Panc1 (cell line): ENCODE data around the gene SLC25A27. TPM values are rescaled to one million over a fixed set of nuclear protein-coding genes. Genes with fewer than 3 reads are reported as not detected.

Experiments
- ATAC-seq: fragments of 200-7000 bp; cut with Tn5 transposase; 2 replicates; pipeline ENCODE4 v1.9.1; 2020; ENCODE audit warnings: mild to moderate bottlenecking, moderate library complexity
- BruUV-seq: library from RNA; stranded (reverse); fragments of 400-500 nt; replicated peaks from 2 replicates; lab custom pipeline; 2021; lab: Mats Ljungman, UMichigan
- CTCF ChIA-PET: fragments of 300-600 bp; sonication (Branson Sonifier 250); formaldehyde crosslinking; loops from one replicate; lab custom pipeline; 2022; ENCODE audit warnings: antibody characterized with exemption; lab: Charles Lee
- POLR2A ChIA-PET: fragments of 300-600 bp; sonication (Branson Sonifier 250); formaldehyde crosslinking; loops from one replicate; lab custom pipeline; 2022; ENCODE audit warnings: antibody characterized with exemption; lab: Charles Lee
- DNase-seq: peaks from one replicate; pipeline ENCODE4 v3.0.0-alpha.2; 2010; ENCODE audit warnings: low read depth, low spot score
- H3K27ac ChIP-seq: 2 replicates; pipeline ENCODE4 v1.5.1; 2011; ENCODE audit warnings: mild to moderate bottlenecking, low read length, inconsistent platforms
- H3K27me3 ChIP-seq: fragments of 200-500 bp; sonication (Bioruptor generic); 2 replicates; pipeline ENCODE4 v1.6.0; 2014; ENCODE audit warnings: low read length, inconsistent platforms; ENCODE audit not compliant: control insufficient read depth, insufficient read depth
- H3K36me3 ChIP-seq: fragments of 200-500 bp; sonication (Bioruptor generic); 2 replicates; pipeline ENCODE4 v1.5.1; 2014; ENCODE audit warnings: inconsistent platforms, mild to moderate bottlenecking, low read length, moderate library complexity; ENCODE audit not compliant: control insufficient read depth, insufficient read depth
- H3K4me1 ChIP-seq: 2 replicates; pipeline ENCODE4 v1.5.1; 2011; ENCODE audit warnings: inconsistent platforms, mild to moderate bottlenecking, low read length, moderate library complexity; ENCODE audit not compliant: control insufficient read depth, insufficient read depth
- H3K4me3 ChIP-seq, 2 experiments: 2 replicates each; pipeline ENCODE4 v1.5.1; 2011 to 2012; ENCODE audit warnings: low read depth in 2 of 2, low read length in 2 of 2, mild to moderate bottlenecking in 2 of 2, inconsistent platforms in 1 of 2, moderate library complexity in 1 of 2
- H3K9me3 ChIP-seq: fragments of 200-500 bp; sonication (Bioruptor generic); 2 replicates; pipeline ENCODE4 v1.5.1; 2014; ENCODE audit warnings: low read depth, mild to moderate bottlenecking, inconsistent platforms, low read length, moderate library complexity; ENCODE audit not compliant: control insufficient read depth, insufficient read depth
- CTCF ChIP-seq: fragments of 450-650 bp; IDR thresholded peaks from 2 replicates; pipeline ENCODE4 v1.5.1; 2017; ENCODE audit warnings: mild to moderate bottlenecking
- POLR2AphosphoS5 ChIP-seq: IDR thresholded peaks from 2 replicates; pipeline ENCODE4 v1.6.1; 2012; ENCODE audit warnings: mild to moderate bottlenecking, low read depth, low read length, moderate library complexity
- REST ChIP-seq, 2 experiments: IDR thresholded peaks; 2 replicates each; pipeline ENCODE4 v1.6.1; 2011 to 2012; ENCODE audit warnings: low read depth in 2 of 2, control low read depth in 1 of 2, low read length in 1 of 2, mild to moderate bottlenecking in 1 of 2, moderate library complexity in 1 of 2; ENCODE audit not compliant: insufficient read depth in 1 of 2
- SIN3A ChIP-seq: IDR thresholded peaks from 2 replicates; pipeline ENCODE4 v1.6.1; 2012; ENCODE audit warnings: low read depth, mild to moderate bottlenecking, low read length, moderate library complexity, borderline replicate concordance; ENCODE audit not compliant: insufficient read depth
- TCF7L2 ChIP-seq: IDR thresholded peaks from 2 replicates; pipeline ENCODE4 v1.6.1; 2011; ENCODE audit warnings: mild to moderate bottlenecking, low read depth, low read length, inconsistent platforms
- in situ Hi-C: cut with HindIII; loops from 2 replicates; pipeline ENCODE4 v1.10.0; 2016; ENCODE audit warnings: low sequenced_read_pairs, low pct_unique_long_range_greater_than_20kb
- intact Hi-C: fragments of 100-400 bp; cut with micrococcal nuclease; formaldehyde crosslinking; loops from one replicate; pipeline ENCODE4 v1.10.0; 2022; ENCODE audit not compliant: unreplicated experiment
- total RNA-seq: library from RNA; stranded (reverse); gene quantifications from one replicate; pipeline ENCODE4 v1.2.1, GENCODE V29; 2021; ENCODE audit not compliant: unreplicated experiment

Gene SLC25A27
- total RNA-seq, 1 experiment from 2014 or later, result 0.77 TPM

DNA sequence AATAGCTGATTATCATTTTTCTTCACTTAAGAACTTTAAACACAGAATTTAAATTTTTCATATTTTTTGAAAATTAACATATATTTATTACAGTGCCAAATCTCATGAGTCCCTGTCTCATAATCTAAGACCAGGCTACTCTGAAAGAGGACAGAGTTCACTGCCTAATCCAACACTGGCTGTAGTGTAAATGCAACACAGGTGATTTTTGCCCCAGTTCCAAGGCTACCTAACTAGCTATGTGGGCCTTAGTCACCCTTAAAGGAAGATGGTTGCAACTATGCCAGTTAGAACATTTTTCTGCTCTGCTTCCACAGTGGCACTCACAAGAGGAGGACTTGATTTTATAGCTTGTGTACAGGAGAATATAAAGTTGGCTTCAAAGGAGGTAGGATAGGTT lies 4.9 kb downstream of the SLC25A27 start:
- no TSS peak for BruUV-seq
- TF ChIP-seq SIN3A (no peak), CTCF (no peak), REST (IDR thresholded peaks at IDR 0.05; ENCODE audit: insufficient read depth in 1 of 2, low read depth in 2 of 2, low read length in 1 of 2) (no peak), POLR2AphosphoS5 (no peak), TCF7L2 (no peak)
- intact Hi-C loops, result no loop called here
- H3K27me3 ChIP-seq, result peaks cover 17% of the 10 kb centered on the region
- H3K36me3 ChIP-seq, result no peaks in the 10 kb centered on the region
- no peak overlapping the region for H3K27ac ChIP-seq
- no peaks in the 10 kb centered on the region for H3K9me3 ChIP-seq
- POLR2A ChIA-PET, result no interaction called here
- no peak for DNase-seq
- ATAC-seq, result no peak
- CTCF ChIA-PET, result no interaction called here
- no peak overlapping the region for H3K4me3 ChIP-seq
- in situ Hi-C loops, result no loop called here
- peaks cover 3% of the 10 kb centered on the region; the same call in 1 of the 2 replicates for H3K4me1 ChIP-seq

DNA sequence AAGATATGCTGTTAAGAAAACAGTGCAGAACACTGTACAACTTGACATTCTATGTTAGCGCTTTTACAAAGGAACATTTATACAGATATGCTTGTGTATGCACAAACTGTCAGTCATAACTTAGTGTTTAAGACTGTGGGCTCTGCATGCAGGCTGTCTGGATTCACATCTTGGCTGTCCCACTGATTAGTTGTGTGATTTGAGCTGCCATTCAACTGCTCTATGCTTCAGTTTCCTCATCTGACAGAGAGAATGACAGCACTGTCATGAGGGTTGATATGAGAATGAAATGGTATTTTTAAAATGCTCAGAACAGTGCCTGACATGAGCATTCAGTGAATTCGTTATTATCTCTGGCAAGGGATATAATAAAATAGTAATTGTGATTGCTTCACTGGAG lies 8.7 kb downstream of the SLC25A27 start:
- POLR2A ChIA-PET, result no interaction called here
- no peaks in the 10 kb centered on the region for H3K36me3 ChIP-seq
- no peak for ATAC-seq
- TF ChIP-seq SIN3A (no peak), REST (IDR thresholded peaks at IDR 0.05; ENCODE audit: insufficient read depth in 1 of 2, low read depth in 2 of 2, low read length in 1 of 2) (no peak), TCF7L2 (no peak), CTCF (no peak), POLR2AphosphoS5 (no peak)
- H3K4me1 ChIP-seq, result no peaks in the 10 kb centered on the region
- CTCF ChIA-PET, result no interaction called here
- BruUV-seq, result no TSS peak
- H3K27ac ChIP-seq, result no peak overlapping the region
- no peak overlapping the region for H3K4me3 ChIP-seq
- DNase-seq, result no peak
- in situ Hi-C loops (no loop called here), intact Hi-C loops (no loop called here)
- H3K9me3 ChIP-seq, result no peaks in the 10 kb centered on the region
- H3K27me3 ChIP-seq, result no peaks in the 10 kb centered on the region; the same call in 1 of the 2 replicates
